Mononuclear cell (primary cell): ENCODE results near the gene CDH20. TPM values are rescaled to one million over a fixed set of nuclear protein-coding genes. Genes with fewer than 3 reads are reported as not detected.
"Not testable (repeated sequence)": the region's sequence is repeated elsewhere in the genome, so short reads cannot be mapped to it uniquely, and the experiment has no call there.

Experiments
- H3K27me3 ChIP-seq: 2 replicates; pipeline ENCODE4 v1.6.0; 2011; ENCODE audit warnings: low read length, control low read depth; ENCODE audit not compliant: insufficient read depth
- H3K4me1 ChIP-seq: 2 replicates; pipeline ENCODE4 v1.5.1; 2011; ENCODE audit warnings: mild to moderate bottlenecking, low read length, control low read depth; ENCODE audit not compliant: insufficient read depth
- H3K4me3 ChIP-seq: 2 replicates; pipeline ENCODE4 v1.5.1; 2011; ENCODE audit warnings: mild to moderate bottlenecking, low read length, moderate library complexity
- H3K9me3 ChIP-seq: 2 replicates; pipeline ENCODE4 v1.5.1; 2011; ENCODE audit warnings: low read depth, mild to moderate bottlenecking, control low read depth, low read length
- total RNA-seq: library from RNA; depleted of rRNA; stranded (reverse); fragments of >200 nt; gene quantifications from one replicate; pipeline ENCODE4 v1.2.3, GENCODE V29; 2012

CDH20 gene
- total RNA-seq, 1 donor: 0.10 TPM

GRCh38 chr18:61334491-61334850, 1.2 kb downstream of the CDH20 start:
- Histone ChIP-seq H3K4me1 (no peaks in the 10 kb centered on the region), H3K4me3 (no peak overlapping the region), H3K27me3 (peaks cover 35% of the 10 kb centered on the region), H3K9me3 (no peaks in the 10 kb centered on the region)

- H3K27me3 ChIP-seq: peaks cover 35% of the 10 kb centered on the region
- no peaks in the 10 kb centered on the region for H3K9me3 ChIP-seq
- H3K4me3 ChIP-seq: no peak overlapping the region
- no peaks in the 10 kb centered on the region for H3K4me1 ChIP-seq
Measured at GRCh38 chr18:61334951-61335683, 1.9 kb downstream of the CDH20 start.

GRCh38 chr18:61335684-61336555, 2.7 kb downstream of the CDH20 start:
- no peak overlapping the region for H3K4me3 ChIP-seq
- H3K27me3 ChIP-seq: peaks cover 35% of the 10 kb centered on the region
- H3K9me3 ChIP-seq: no peaks in the 10 kb centered on the region
- H3K4me1 ChIP-seq: no peaks in the 10 kb centered on the region

GRCh38 chr18:61336766-61337165, 3.5 kb downstream of the CDH20 start:
- H3K9me3 ChIP-seq: no peaks in the 10 kb centered on the region

GRCh38 chr18:61337527-61337926, 4.3 kb downstream of the CDH20 start:
- H3K27me3 ChIP-seq: peaks cover 30% of the 10 kb centered on the region
- no peaks in the 10 kb centered on the region for H3K4me1 ChIP-seq
- H3K4me3 ChIP-seq: no peak overlapping the region
- H3K9me3 ChIP-seq: no peaks in the 10 kb centered on the region

More at GRCh38 chr18:61336766-61337165, 3.5 kb downstream of the CDH20 start:
- H3K4me3 ChIP-seq: no peak overlapping the region
- H3K27me3 ChIP-seq: peaks cover 35% of the 10 kb centered on the region
- H3K4me1 ChIP-seq: no peaks in the 10 kb centered on the region

GRCh38 chr18:61340148-61340547, 6.9 kb downstream of the CDH20 start:
- Histone ChIP-seq H3K27me3 (peaks cover 8% of the 10 kb centered on the region), H3K4me3 (no peak overlapping the region), H3K4me1 (no peaks in the 10 kb centered on the region), H3K9me3 (no peaks in the 10 kb centered on the region)

- Histone ChIP-seq H3K4me3 (no peak overlapping the region), H3K9me3 (no peaks in the 10 kb centered on the region), H3K27me3 (no peaks in the 10 kb centered on the region), H3K4me1 (no peaks in the 10 kb centered on the region)
Measured at GRCh38 chr18:61348230-61348629, 15.0 kb downstream of the CDH20 start.

- H3K9me3 ChIP-seq: no peaks in the 10 kb centered on the region
- no peaks in the 10 kb centered on the region for H3K27me3 ChIP-seq
- H3K4me3 ChIP-seq: no peak overlapping the region
- H3K4me1 ChIP-seq: no peaks in the 10 kb centered on the region
Measured at GRCh38 chr18:61350578-61350977, 17.3 kb downstream of the CDH20 start.

- H3K9me3 ChIP-seq: no peaks in the 10 kb centered on the region
- no peaks in the 10 kb centered on the region for H3K27me3 ChIP-seq
- no peak overlapping the region for H3K4me3 ChIP-seq
- no peaks in the 10 kb centered on the region for H3K4me1 ChIP-seq
Measured at GRCh38 chr18:61352059-61352458, 18.8 kb downstream of the CDH20 start.

GRCh38 chr18:61352611-61353010, 19.4 kb downstream of the CDH20 start:
- no peak overlapping the region for H3K4me3 ChIP-seq
- H3K27me3 ChIP-seq: no peaks in the 10 kb centered on the region
- no peaks in the 10 kb centered on the region for H3K9me3 ChIP-seq
- H3K4me1 ChIP-seq: no peaks in the 10 kb centered on the region

- Histone ChIP-seq H3K4me1 (no peaks in the 10 kb centered on the region), H3K9me3 (no peaks in the 10 kb centered on the region), H3K4me3 (no peak overlapping the region), H3K27me3 (no peaks in the 10 kb centered on the region)
Measured at GRCh38 chr18:61360404-61361383, 27.5 kb downstream of the CDH20 start.

- Histone ChIP-seq H3K9me3 (no peaks in the 10 kb centered on the region), H3K4me3 (no peak overlapping the region), H3K27me3 (no peaks in the 10 kb centered on the region), H3K4me1 (no peaks in the 10 kb centered on the region)
Measured at GRCh38 chr18:61362511-61362910, 29.3 kb downstream of the CDH20 start.

- Histone ChIP-seq H3K9me3 (no peaks in the 10 kb centered on the region), H3K27me3 (no peaks in the 10 kb centered on the region), H3K4me3 (no peak overlapping the region), H3K4me1 (no peaks in the 10 kb centered on the region)
Measured at GRCh38 chr18:61364953-61365352, 31.7 kb downstream of the CDH20 start.

GRCh38 chr18:61368001-61368400, 34.8 kb downstream of the CDH20 start:
- no peaks in the 10 kb centered on the region for H3K9me3 ChIP-seq
- H3K4me3 ChIP-seq: no peak overlapping the region
- H3K4me1 ChIP-seq: no peaks in the 10 kb centered on the region
- no peaks in the 10 kb centered on the region for H3K27me3 ChIP-seq

- H3K27me3 ChIP-seq, H3K4me1 ChIP-seq, H3K9me3 ChIP-seq, H3K4me3 ChIP-seq: not testable (repeated sequence)
Measured at GRCh38 chr18:61369671-61370070, 36.4 kb downstream of the CDH20 start.
